Mesendoderm (in vitro differentiated cells): ENCODE data around the gene GRIK5.

ENCODE experiments used
- DNase-seq: peaks from one replicate; pipeline ENCODE4 v3.0.0; 2013
- H2AK5ac ChIP-seq: 2 replicates; pipeline ENCODE4 v1.6.1; 2013; ENCODE audit warnings: low read length, inconsistent platforms
- H2BK120ac ChIP-seq: 2 replicates; pipeline ENCODE4 v1.6.1; 2013; ENCODE audit warnings: low read depth, mild to moderate bottlenecking, low read length, moderate library complexity, mixed read lengths
- H2BK15ac ChIP-seq: replicated peaks from 2 replicates; pipeline ENCODE4 v1.6.1; 2013; ENCODE audit warnings: low read depth, mild to moderate bottlenecking, moderate library complexity
- H2BK5ac ChIP-seq: 2 replicates; pipeline ENCODE4 v1.6.1; 2013; ENCODE audit warnings: low read length, inconsistent platforms
- H3K18ac ChIP-seq: 2 replicates; pipeline ENCODE4 v1.6.1; 2013; ENCODE audit warnings: mild to moderate bottlenecking, low read length, mixed read lengths
- H3K23ac ChIP-seq: one replicate; pipeline ENCODE4 v1.6.1; 2013; ENCODE audit warnings: low read length
- H3K27ac ChIP-seq: 2 replicates; pipeline ENCODE4 v1.5.1; 2013; ENCODE audit warnings: low read depth, mild to moderate bottlenecking, inconsistent platforms, low read length, moderate library complexity
- H3K27me3 ChIP-seq: 2 replicates; pipeline ENCODE4 v1.6.1; 2013; ENCODE audit warnings: low read length, control low read depth, mild to moderate bottlenecking, inconsistent platforms; ENCODE audit not compliant: insufficient read depth, poor library complexity
- H3K36me3 ChIP-seq: 2 replicates; pipeline ENCODE4 v1.6.1; 2013; ENCODE audit warnings: low read length, inconsistent platforms; ENCODE audit not compliant: control insufficient read depth, insufficient read depth
- H3K4ac ChIP-seq: one replicate; pipeline ENCODE4 v1.6.1; 2013; ENCODE audit warnings: low read depth, mild to moderate bottlenecking, low read length, moderate library complexity
- H3K4me1 ChIP-seq: 2 replicates; pipeline ENCODE4 v1.6.1; 2013; ENCODE audit warnings: low read depth, low read length, inconsistent platforms; ENCODE audit not compliant: control insufficient read depth
- H3K4me2 ChIP-seq: 2 replicates; pipeline ENCODE4 v1.6.1; 2013; ENCODE audit warnings: low read length
- H3K4me3 ChIP-seq: 2 replicates; pipeline ENCODE4 v1.5.1; 2013; ENCODE audit warnings: mild to moderate bottlenecking, low read length
- H3K56ac ChIP-seq: one replicate; pipeline ENCODE4 v1.6.1; 2013; ENCODE audit warnings: low read length
- H3K79me1 ChIP-seq: 2 replicates; pipeline ENCODE4 v1.6.1; 2013; ENCODE audit warnings: low read length, inconsistent platforms
- H3K79me2 ChIP-seq: 2 replicates; pipeline ENCODE4 v1.6.1; 2013; ENCODE audit warnings: mild to moderate bottlenecking, low read length; ENCODE audit not compliant: control insufficient read depth, insufficient read depth
- H3K9ac ChIP-seq: 2 replicates; pipeline ENCODE4 v1.6.1; 2013; ENCODE audit warnings: low read length, inconsistent platforms
- H4K5ac ChIP-seq: one replicate; pipeline ENCODE4 v1.6.1; 2013; ENCODE audit warnings: low read length
- H4K8ac ChIP-seq: one replicate; pipeline ENCODE4 v1.6.1; 2013; ENCODE audit warnings: low read depth, mild to moderate bottlenecking, control low read depth, low read length, moderate library complexity
- WGBS: extraction: QIAGEN DNeasy Blood & Tissue Kit; methylation state at CpG from one replicate; pipeline ENCODE4 v1.1.7; 2013; ENCODE audit warnings: low lambda C conversion rate, missing lambda C conversion rate; ENCODE audit not compliant: insufficient coverage; ENCODE audit errors: extremely low coverage; 5-methylcytosine and 5-hydroxymethylcytosine counted together

The GRIK5 gene

GRCh38 chr19:41957838-41958366 lies 112.1 kb downstream of the GRIK5 start:
- no peak overlapping the region for H3K18ac ChIP-seq
- no peak overlapping the region for H3K23ac ChIP-seq
- no peak overlapping the region for H2AK5ac ChIP-seq
- H3K4ac ChIP-seq: no peak overlapping the region
- no peak overlapping the region for H2BK120ac ChIP-seq
- H3K4me1 ChIP-seq: peaks cover 4% of the 10 kb centered on the region
- H3K36me3 ChIP-seq: no peaks in the 10 kb centered on the region
- no peak overlapping the region for H2BK5ac ChIP-seq
- peak overlapping the region; percentile 50 for H3K9ac ChIP-seq
- H4K8ac ChIP-seq: no peak overlapping the region
- peak; percentile 95 for DNase-seq
- H3K27me3 ChIP-seq: no peaks in the 10 kb centered on the region
- H2BK15ac ChIP-seq: no peak overlapping the region
- peak overlapping the region; percentile 6 for H3K56ac ChIP-seq
- H3K4me3 ChIP-seq: no peak overlapping the region
- no peak overlapping the region for H3K27ac ChIP-seq
- peak overlapping the region; percentile 7 for H3K4me2 ChIP-seq
- no peak overlapping the region for H4K5ac ChIP-seq
- no peaks in the 10 kb centered on the region for H3K79me2 ChIP-seq
- no peaks in the 10 kb centered on the region for H3K79me1 ChIP-seq
- no CpG with 5 or more reads among the region's 10 CpGs for WGBS

GRCh38 chr19:41957161-41957837 lies 112.7 kb downstream of the GRIK5 start:
- Histone ChIP-seq H3K4ac (no peak overlapping the region), H3K9ac (peak overlapping the region; percentile 36), H3K4me2 (no peak overlapping the region), H3K27ac (no peak overlapping the region), H3K4me3 (no peak overlapping the region), H3K4me1 (peaks cover 4% of the 10 kb centered on the region), H4K8ac (no peak overlapping the region), H2BK15ac (no peak overlapping the region), H3K79me2 (no peaks in the 10 kb centered on the region), H3K23ac (no peak overlapping the region), H2BK120ac (no peak overlapping the region), H3K79me1 (no peaks in the 10 kb centered on the region), H2AK5ac (no peak overlapping the region), H4K5ac (no peak overlapping the region), H3K36me3 (no peaks in the 10 kb centered on the region), H3K18ac (no peak overlapping the region), H2BK5ac (no peak overlapping the region), H3K27me3 (no peaks in the 10 kb centered on the region), H3K56ac (peak overlapping the region; percentile 49)
- DNase-seq: no peak
- WGBS: no CpG with 5 or more reads among the region's 11 CpGs

GRCh38 chr19:41956621-41957020 lies 113.4 kb downstream of the GRIK5 start:
- Histone ChIP-seq H3K23ac (no peak overlapping the region), H3K18ac (no peak overlapping the region), H4K8ac (no peak overlapping the region), H2AK5ac (no peak overlapping the region), H3K56ac (no peak overlapping the region), H2BK120ac (no peak overlapping the region), H3K9ac (no peak overlapping the region), H3K4me2 (no peak overlapping the region), H2BK15ac (no peak overlapping the region), H3K27ac (no peak overlapping the region), H3K36me3 (no peaks in the 10 kb centered on the region), H4K5ac (no peak overlapping the region), H3K4ac (no peak overlapping the region), H3K79me1 (no peaks in the 10 kb centered on the region), H2BK5ac (no peak overlapping the region), H3K4me3 (no peak overlapping the region), H3K4me1 (peaks cover 4% of the 10 kb centered on the region), H3K27me3 (no peaks in the 10 kb centered on the region), H3K79me2 (no peaks in the 10 kb centered on the region)
- DNase-seq: no peak
- no CpG with 5 or more reads among the region's 13 CpGs for WGBS

- H2AK5ac ChIP-seq: no peak overlapping the region
Observed at GRCh38 chr19:41955521-41955920, 114.5 kb downstream of the GRIK5 start.

GRCh38 chr19:41951686-41952172 lies 118.3 kb downstream of the GRIK5 start:
- Histone ChIP-seq H3K9ac (peak overlapping the region; percentile 47), H3K56ac (peak overlapping the region; percentile 79), H2BK15ac (no peak overlapping the region), H3K4me2 (peak overlapping the region; percentile 83), H4K8ac (no peak overlapping the region), H3K27ac (no peak overlapping the region), H3K23ac (no peak overlapping the region), H4K5ac (no peak overlapping the region), H2AK5ac (no peak overlapping the region), H3K36me3 (no peaks in the 10 kb centered on the region), H3K79me1 (no peaks in the 10 kb centered on the region), H3K4me1 (no peaks in the 10 kb centered on the region), H3K27me3 (no peaks in the 10 kb centered on the region), H2BK120ac (no peak overlapping the region), H2BK5ac (no peak overlapping the region), H3K79me2 (no peaks in the 10 kb centered on the region), H3K18ac (no peak overlapping the region), H3K4me3 (no peak overlapping the region), H3K4ac (no peak overlapping the region)
- DNase-seq: peak; percentile 86
- WGBS: no CpG with 5 or more reads among the region's 12 CpGs

More at GRCh38 chr19:41955521-41955920, 114.5 kb downstream of the GRIK5 start:
- Histone ChIP-seq H3K4me1 (peaks cover 4% of the 10 kb centered on the region), H3K27ac (no peak overlapping the region), H4K5ac (no peak overlapping the region), H2BK5ac (no peak overlapping the region), H3K79me2 (no peaks in the 10 kb centered on the region), H3K4ac (no peak overlapping the region), H3K23ac (no peak overlapping the region), H3K56ac (no peak overlapping the region), H2BK15ac (no peak overlapping the region), H3K18ac (no peak overlapping the region), H3K4me3 (no peak overlapping the region), H4K8ac (no peak overlapping the region), H3K36me3 (no peaks in the 10 kb centered on the region), H3K27me3 (no peaks in the 10 kb centered on the region), H3K4me2 (no peak overlapping the region), H2BK120ac (no peak overlapping the region), H3K9ac (no peak overlapping the region), H3K79me1 (no peaks in the 10 kb centered on the region)
- DNase-seq: no peak
- no CpG with 5 or more reads among the region's 7 CpGs for WGBS
